ENCODE results near the gene MTHFSD. TPM values are rescaled to one million over a fixed set of nuclear protein-coding genes. Genes with fewer than 3 reads are reported as not detected.
A peak's percentile ranks its signal among the peaks of the same experiment; 100 is the strongest.

MTHFSD gene
- total RNA-seq, 2 donors from 2014 or later, result 7.8 to 8.3 TPM

GRCh38 chr16:86579268-86580062 lies 24.4 kb upstream of the MTHFSD start:
- DNase-seq (ENCODE audit: low spot score), result no peak
- Histone ChIP-seq H3K4me3 (peak overlapping the region; percentile 11 to 34), H3K36me3 (no peaks in the 10 kb centered on the region), H3K27ac (peak overlapping the region; percentile 75 to 81), H3K4me1 (peaks cover 0 to 31% of the 10 kb centered on the region in 2 donors), H3K27me3 (peaks cover 0 to 9% of the 10 kb centered on the region in 2 donors), H3K9me3 (no peaks in the 10 kb centered on the region)
- TF ChIP-seq CTCF (IDR thresholded peaks at IDR 0.05), result no peak

- no peaks in the 10 kb centered on the region for H3K36me3 ChIP-seq
- peak overlapping the region; percentile 11 to 34 for H3K4me3 ChIP-seq
- no peak for TF ChIP-seq CTCF (IDR thresholded peaks at IDR 0.05)
- no peaks in the 10 kb centered on the region for H3K9me3 ChIP-seq
- H3K4me1 ChIP-seq, result peaks cover 0 to 31% of the 10 kb centered on the region in 2 donors
- no peak for DNase-seq (ENCODE audit: low spot score)
- peaks cover 0 to 9% of the 10 kb centered on the region in 2 donors for H3K27me3 ChIP-seq
- peak overlapping the region; percentile 75 to 81 for H3K27ac ChIP-seq
Measured at GRCh38 chr16:86578611-86579267, 23.7 kb upstream of the MTHFSD start.

- no peaks in the 10 kb centered on the region for H3K9me3 ChIP-seq
- peak within 1 kb of the TSS; percentile 11 to 49 for H3K4me3 ChIP-seq
- H3K4me1 ChIP-seq, result peaks cover 0 to 31% of the 10 kb centered on the region in 2 donors
- peaks cover 0 to 9% of the 10 kb centered on the region in 2 donors for H3K27me3 ChIP-seq
- peak within 1 kb of the TSS; percentile 75 to 81 for H3K27ac ChIP-seq
- no peak for DNase-seq (ENCODE audit: low spot score)
- TF ChIP-seq CTCF (IDR thresholded peaks at IDR 0.05), result no peak
- no peaks in the 10 kb centered on the region for H3K36me3 ChIP-seq
Measured at GRCh38 chr16:86578061-86578599, 23.1 kb upstream of the MTHFSD start, which contains the start of gene FOXL1. Gene FOXL1 (plus strand): TSS chr16:86578549. CDS start chr16:86578724, 175 bp downstream.

- DNase-seq (ENCODE audit: low spot score), result no peak
- TF ChIP-seq CTCF (IDR thresholded peaks at IDR 0.05), result no peak
- peaks cover 0 to 9% of the 10 kb centered on the region in 2 donors for H3K27me3 ChIP-seq
- no peaks in the 10 kb centered on the region for H3K36me3 ChIP-seq
- peaks cover 0 to 31% of the 10 kb centered on the region in 2 donors for H3K4me1 ChIP-seq
- H3K9me3 ChIP-seq, result no peaks in the 10 kb centered on the region
- H3K4me3 ChIP-seq, result peak overlapping the region in 1 of 2 donors; percentile 49
- H3K27ac ChIP-seq, result peak overlapping the region; percentile 75 to 81
Measured at GRCh38 chr16:86577314-86577971, 22.4 kb upstream of the MTHFSD start.

GRCh38 chr16:86576591-86577313 lies 21.7 kb upstream of the MTHFSD start:
- DNase-seq (ENCODE audit: low spot score), result no peak
- TF ChIP-seq CTCF (IDR thresholded peaks at IDR 0.05), result no peak
- peak overlapping the region; percentile 33 to 49 for H3K4me3 ChIP-seq
- H3K36me3 ChIP-seq, result no peaks in the 10 kb centered on the region
- no peaks in the 10 kb centered on the region for H3K9me3 ChIP-seq
- peaks cover 0 to 9% of the 10 kb centered on the region in 2 donors for H3K27me3 ChIP-seq
- peak overlapping the region; percentile 75 to 81 for H3K27ac ChIP-seq
- peaks cover 0 to 31% of the 10 kb centered on the region in 2 donors for H3K4me1 ChIP-seq
